GM19035 (cell line): Measurements from ENCODE around the gene CHMP4B.

Experiments used
- ATAC-seq: cut with Tn5 transposase; IDR thresholded peaks from one replicate; pipeline ENCODE4 v1.9.1; 2021; ENCODE audit not compliant: unreplicated experiment

The CHMP4B gene

GRCh38 chr20:33810885-33811775 is at the start of gene CHMP4B:
Gene CHMP4B, plus strand, starts transcription at chr20:33811348. Its CDS starts 121 bp downstream, at chr20:33811469.
- ATAC-seq = peak; percentile 94

GRCh38 chr20:33761698-33762250 is 49.4 kb upstream of the CHMP4B start:
- no peak for ATAC-seq

- ATAC-seq = no peak
Measured at GRCh38 chr20:33765099-33765498, 46.0 kb upstream of the CHMP4B start.

DNA sequence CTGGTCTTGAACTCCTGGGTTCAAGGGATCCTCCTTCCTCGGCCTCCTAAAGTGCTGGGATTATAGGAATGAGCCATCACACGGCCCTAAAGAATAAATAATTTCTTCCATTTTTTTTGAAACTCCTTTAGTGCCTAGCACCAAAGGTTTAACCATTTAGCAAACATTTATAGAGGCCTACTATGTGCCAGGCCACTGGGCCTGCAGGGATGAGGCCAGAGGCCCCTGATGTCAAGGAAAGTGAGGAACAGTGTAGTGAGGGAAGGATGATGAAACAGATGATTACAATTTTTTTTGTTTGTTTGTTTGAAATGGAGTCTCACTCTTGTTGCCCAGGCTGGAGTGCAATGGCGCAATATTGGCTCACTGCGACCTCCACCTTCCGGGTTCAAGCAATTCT is 45.6 kb upstream of the CHMP4B start:
- ATAC-seq = no peak

DNA sequence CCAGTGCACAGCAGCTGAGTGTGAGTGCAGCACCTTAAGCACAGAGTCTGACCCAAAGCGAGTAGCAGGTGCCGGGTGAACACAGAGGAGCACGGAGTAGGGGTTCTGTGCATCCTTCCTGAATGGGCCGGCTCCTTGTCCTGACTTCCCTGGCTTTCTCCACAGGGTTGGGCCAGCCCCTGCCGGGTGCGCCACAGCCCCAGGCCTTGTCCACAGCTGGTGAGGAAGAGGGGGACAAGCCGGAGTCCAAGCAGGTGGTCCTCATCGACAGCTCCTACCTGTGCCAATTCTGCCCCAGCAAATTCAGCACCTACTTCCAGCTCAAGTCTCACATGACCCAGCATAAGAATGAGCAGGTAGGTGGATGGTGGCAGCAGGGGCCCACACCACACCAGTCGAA is 44.5 kb upstream of the CHMP4B start:
- no peak for ATAC-seq

DNA sequence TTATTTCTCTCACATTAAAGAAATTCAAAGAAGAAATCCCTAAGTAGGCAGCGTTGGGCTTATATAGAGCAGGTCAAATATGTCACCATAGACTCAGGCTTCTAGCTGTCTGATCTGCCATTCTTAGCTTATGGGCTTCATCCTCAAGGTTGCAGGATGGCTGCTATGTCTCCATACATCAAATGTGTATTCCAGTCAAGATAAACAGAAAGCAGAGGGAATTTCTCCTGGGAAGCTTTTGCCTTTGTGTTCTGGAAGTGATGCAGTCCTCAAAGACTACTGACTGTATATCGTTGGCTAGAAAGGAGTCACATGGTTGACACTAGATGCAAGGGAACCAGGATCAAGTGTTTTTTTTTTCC is 43.4 kb upstream of the CHMP4B start:
- no peak for ATAC-seq

DNA sequence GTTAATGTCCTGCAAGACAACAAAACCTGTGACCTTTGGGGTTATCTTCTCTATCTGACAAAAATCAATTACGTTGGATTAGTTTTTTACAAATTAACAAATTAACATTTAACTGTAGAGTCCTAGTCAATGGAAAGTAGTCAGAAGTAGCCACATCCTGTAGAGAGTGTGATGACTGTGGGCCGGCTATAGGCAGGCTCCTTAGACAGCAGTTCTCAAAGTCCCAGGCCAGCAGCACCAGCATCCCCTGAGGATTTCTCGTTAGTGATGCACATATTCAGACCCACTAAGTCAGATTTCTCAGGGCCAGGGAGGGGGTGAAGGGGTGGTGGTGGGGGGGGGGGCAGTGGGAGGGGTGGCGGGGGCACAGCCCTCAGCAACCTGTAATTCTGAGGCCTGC is 42.1 kb upstream of the CHMP4B start:
- no peak for ATAC-seq

DNA sequence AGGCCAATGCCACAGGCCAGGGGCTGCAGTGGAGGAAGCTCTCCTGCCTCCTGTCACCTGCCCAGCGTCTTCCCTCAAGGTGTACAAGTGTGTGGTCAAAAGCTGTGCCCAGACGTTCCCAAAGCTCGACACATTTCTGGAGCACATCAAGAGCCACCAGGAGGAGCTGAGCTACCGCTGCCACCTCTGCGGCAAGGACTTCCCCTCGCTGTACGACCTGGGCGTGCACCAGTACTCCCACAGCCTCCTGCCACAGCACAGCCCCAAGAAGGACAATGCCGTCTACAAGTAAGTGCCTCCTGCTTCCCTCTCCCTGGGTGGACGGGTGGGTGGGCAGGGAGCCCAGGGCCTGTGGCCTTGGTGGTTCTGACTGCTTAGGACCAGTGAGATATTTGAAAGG is 41.1 kb upstream of the CHMP4B start:
- ATAC-seq = no peak

DNA sequence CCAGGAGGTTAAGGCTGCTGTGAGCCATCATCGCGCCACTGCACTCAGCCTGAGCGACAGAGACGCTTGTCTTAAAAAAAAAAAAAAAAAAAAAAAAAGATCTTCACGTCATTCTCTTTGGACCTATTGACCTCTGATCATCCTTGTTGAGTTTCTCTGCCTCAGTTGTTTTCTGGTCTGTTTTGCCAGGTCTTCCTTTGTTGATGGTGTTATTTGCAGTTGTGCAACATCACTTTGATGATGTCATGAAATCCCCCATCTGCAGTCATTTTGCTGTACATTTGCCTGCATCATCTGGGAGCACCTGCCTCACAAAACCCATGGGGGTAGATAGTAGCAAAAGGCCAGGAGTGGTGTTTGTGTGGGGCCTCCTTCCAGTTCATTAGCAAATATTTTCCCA is 39.2 kb upstream of the CHMP4B start:
- ATAC-seq = no peak

GRCh38 chr20:33772439-33772838 is 38.7 kb upstream of the CHMP4B start:
- ATAC-seq = no peak

DNA sequence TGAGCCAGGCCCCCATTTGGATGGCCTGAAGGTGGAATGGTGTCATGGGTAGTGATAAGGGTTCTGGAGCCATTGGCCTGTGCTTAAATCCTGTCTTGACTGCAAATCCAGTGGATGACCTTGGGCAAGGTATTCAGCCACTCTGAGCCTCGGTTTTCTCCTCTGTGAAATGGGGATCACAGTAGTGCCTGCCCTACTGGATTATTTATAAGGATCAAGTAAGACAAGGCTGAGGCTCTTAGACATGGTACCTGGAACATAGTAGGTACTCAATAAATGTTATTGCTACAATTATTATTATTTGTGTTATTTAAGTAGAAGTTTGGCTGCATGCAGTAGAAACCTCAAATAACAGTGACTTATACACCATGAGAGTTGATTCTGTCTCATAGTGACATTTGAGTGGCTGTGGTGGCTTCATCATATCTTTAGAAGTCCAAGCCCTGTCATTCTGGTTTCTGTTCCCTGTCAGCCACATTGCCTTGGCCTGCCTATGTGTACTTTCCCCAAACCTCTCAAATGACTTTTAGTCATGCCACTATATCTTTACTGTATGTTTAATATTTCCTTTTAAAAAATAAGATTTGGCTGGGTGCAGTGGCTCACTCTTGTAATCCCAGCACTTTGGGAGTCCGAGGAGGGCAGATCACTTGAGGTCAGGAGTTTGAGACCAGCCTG is 37.6 kb upstream of the CHMP4B start:
- peak; percentile 58 for ATAC-seq

DNA sequence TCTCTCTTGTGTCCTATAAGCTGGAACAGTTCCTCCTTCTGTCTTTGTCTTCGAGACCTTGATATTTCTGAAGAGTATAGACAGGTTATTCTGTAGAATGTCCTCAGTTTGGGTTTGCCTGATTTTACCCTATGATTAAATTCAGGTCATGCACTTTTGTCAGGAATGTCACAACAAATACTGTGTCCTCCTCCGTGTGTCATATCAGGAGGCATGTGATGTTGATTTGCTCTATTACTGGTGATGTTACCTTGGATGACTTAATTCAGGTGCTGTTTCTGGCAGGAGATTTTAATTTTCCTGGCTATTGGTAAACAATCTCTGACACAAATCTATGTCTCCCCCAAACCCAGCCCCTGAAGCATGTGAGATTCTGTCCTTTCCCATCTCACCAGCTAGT is 33.3 kb upstream of the CHMP4B start:
- ATAC-seq = no peak

DNA sequence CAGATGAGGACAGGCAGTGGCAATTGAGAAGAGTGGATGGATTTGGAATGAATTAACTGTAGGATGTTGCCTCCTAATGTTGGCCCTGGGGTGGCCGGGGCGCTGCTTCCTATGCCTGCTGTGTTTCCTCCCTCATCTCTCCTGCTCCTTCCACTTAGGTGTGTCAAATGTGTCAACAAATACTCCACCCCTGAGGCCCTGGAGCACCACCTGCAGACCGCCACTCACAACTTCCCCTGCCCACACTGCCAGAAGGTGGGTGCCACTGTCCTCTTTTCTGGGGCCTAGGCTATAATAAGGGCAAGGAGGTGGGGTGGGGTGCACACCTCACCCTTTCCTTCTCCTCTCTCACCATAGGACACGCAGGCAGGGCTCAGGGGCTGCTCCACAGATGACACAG is 30.0 kb upstream of the CHMP4B start:
- no peak for ATAC-seq

- no peak for ATAC-seq
Measured at GRCh38 chr20:33781945-33782344, 29.2 kb upstream of the CHMP4B start.

- ATAC-seq = no peak
Measured at GRCh38 chr20:33783256-33783655, 27.9 kb upstream of the CHMP4B start.

DNA sequence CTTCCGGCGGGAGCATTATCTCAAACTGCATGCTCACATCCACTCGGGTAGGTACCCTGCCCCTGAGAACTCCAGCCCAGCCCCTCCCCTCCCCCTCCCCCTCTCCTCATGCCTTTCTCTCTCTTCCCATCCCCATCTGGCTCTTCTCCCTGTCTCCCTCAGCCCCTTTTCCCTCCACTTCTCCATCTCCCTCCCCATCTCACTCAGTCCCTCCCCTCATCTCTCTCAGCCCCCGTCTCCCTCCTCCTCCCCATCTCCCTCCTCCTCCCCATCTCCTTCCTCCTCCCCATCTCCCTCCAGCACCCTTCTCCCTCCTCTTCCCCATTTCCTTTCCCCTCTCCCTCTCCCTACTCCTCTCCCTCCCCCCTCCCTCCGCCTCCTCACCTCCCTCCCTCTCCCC is 27.3 kb upstream of the CHMP4B start:
- ATAC-seq = no peak

GRCh38 chr20:33784225-33784624 is 26.9 kb upstream of the CHMP4B start:
- ATAC-seq = no peak

DNA sequence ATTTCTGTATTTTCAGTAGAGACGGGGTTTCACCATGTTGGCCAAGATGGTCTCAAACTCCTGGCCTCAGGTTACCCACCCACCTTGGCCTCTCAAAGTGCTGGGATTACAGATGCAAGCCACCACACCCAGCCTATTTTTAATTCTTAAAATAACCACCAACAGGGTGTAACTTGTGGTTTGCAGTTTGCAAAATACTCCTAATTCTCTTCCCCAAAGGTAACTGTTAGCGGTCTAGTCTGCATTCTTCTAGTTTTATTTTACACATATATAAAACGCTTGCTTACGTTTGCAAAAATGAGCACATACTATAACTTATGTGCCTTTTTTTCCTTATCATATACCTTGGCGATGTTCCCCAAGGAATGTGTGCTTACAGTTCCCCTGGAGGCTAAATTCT is 25.6 kb upstream of the CHMP4B start:
- no peak for ATAC-seq

GRCh38 chr20:33787253-33787891 is 23.8 kb upstream of the CHMP4B start:
- ATAC-seq = no peak

DNA sequence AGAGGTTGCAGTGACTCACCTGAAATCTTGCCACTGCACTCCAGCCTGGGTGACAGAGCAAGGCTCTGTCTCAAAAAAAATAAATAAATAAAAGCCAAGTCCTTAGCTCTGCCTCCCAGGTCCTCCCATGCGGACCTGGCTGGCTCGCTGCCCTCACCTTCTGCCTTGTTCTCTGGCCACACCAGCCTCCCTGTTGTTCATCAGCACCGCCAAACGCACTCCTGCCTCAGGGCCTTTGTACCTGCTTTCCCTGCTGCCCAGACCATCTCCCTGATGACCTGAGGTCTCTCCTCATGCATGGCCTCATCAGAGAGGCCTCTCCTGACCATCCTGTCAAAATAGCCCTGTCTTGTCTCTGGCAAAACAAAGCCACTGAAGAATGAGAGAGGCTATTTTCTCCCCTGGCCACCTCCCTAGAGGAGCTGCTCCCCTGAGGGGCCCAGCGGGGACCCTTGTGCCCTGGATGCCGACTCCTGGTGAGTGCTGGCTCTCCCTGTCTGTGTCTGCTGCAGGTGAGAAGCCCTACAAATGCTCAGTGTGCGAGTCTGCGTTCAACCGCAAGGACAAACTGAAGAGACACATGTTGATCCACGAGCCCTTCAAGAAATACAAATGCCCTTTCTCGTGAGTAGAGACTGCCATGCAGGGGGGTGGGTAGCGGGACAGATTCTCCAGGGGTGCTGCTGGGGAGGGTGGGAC is 22.6 kb upstream of the CHMP4B start:
- ATAC-seq = no peak
